Neural cell (in vitro differentiated cells): ENCODE measurements around the gene GNL3. TPM values are rescaled to one million over a fixed set of nuclear protein-coding genes. Genes with fewer than 3 reads are reported as not detected.

Experiments
- H2AFZ ChIP-seq: fragments of 200-600, 300-800 bp; sonication (generic), shearing (Covaris generic); 2 replicates; pipeline ENCODE4 v1.6.0; 2014; ENCODE audit warnings: low read depth, mild to moderate bottlenecking, antibody characterized with exemption, low read length, moderate library complexity
- H3F3A ChIP-seq: fragments of 200-600 bp; shearing (Covaris generic); 2 replicates; pipeline ENCODE4 v1.6.1; 2016; ENCODE audit warnings: mild to moderate bottlenecking, moderate library complexity, mixed read lengths, antibody characterized with exemption, low read length; ENCODE audit not compliant: insufficient read depth, poor library complexity, severe bottlenecking
- H3K27ac ChIP-seq: fragments of 200-600, 300-800 bp; sonication (generic), shearing (Covaris generic); 2 replicates; pipeline ENCODE4 v1.5.1; 2014; ENCODE audit warnings: mild to moderate bottlenecking, low read length, moderate library complexity
- H3K27me3 ChIP-seq: fragments of 300-800, 200-600 bp; sonication (generic), shearing (Covaris generic); 2 replicates; pipeline ENCODE4 v1.6.0; 2014; ENCODE audit warnings: mild to moderate bottlenecking, low read depth, low read length, moderate library complexity; ENCODE audit not compliant: insufficient read depth
- H3K36me3 ChIP-seq: fragments of 300-800, 200-600 bp; sonication (generic), shearing (Covaris generic); 2 replicates; pipeline ENCODE4 v1.5.1; 2014; ENCODE audit warnings: mild to moderate bottlenecking, antibody characterized with exemption, low read length, moderate library complexity; ENCODE audit not compliant: insufficient read depth
- H3K4me2 ChIP-seq: fragments of 300-800, 200-600 bp; sonication (generic), shearing (Covaris generic); 2 replicates; pipeline ENCODE4 v1.6.0; 2014; ENCODE audit warnings: mild to moderate bottlenecking, low read length
- H3K4me3 ChIP-seq: fragments of 300-800, 200-600 bp; sonication (generic), shearing (Covaris generic); 2 replicates; pipeline ENCODE4 v1.5.1; 2014; ENCODE audit warnings: mild to moderate bottlenecking, low read length, moderate library complexity
- H3K79me2 ChIP-seq: fragments of 200-600 bp; shearing (Covaris generic); replicated peaks from 2 replicates; pipeline ENCODE4 v1.6.0; 2014; ENCODE audit warnings: mild to moderate bottlenecking, low read length, moderate library complexity; ENCODE audit not compliant: insufficient read depth
- H3K9ac ChIP-seq: fragments of 300-800, 200-600 bp; sonication (generic), shearing (Covaris generic); 2 replicates; pipeline ENCODE4 v1.6.1; 2016; ENCODE audit warnings: mild to moderate bottlenecking, low read length, mixed read lengths
- H3K9me2 ChIP-seq: fragments of 200-600 bp; shearing (Covaris generic); 2 replicates; pipeline ENCODE4 v1.6.1; 2016; ENCODE audit warnings: mild to moderate bottlenecking, low read length, mixed read lengths; ENCODE audit not compliant: insufficient read depth
- H3K9me3 ChIP-seq: fragments of 200-600, 300-800 bp; sonication (generic), shearing (Covaris generic); 2 replicates; pipeline ENCODE4 v1.6.1; 2016; ENCODE audit warnings: mild to moderate bottlenecking, mixed run types, low read length, moderate library complexity, mixed read lengths
- H4K20me1 ChIP-seq: fragments of 200-600 bp; shearing (Covaris generic); 2 replicates; pipeline ENCODE4 v1.6.1; 2016; ENCODE audit warnings: mild to moderate bottlenecking, mixed run types; ENCODE audit not compliant: insufficient read depth
- EP300 ChIP-seq: fragments of 450-650 bp; conservative IDR thresholded peaks from 2 replicates; pipeline ENCODE4 v1.6.1; 2014; ENCODE audit warnings: antibody characterized with exemption, mild to moderate bottlenecking, moderate library complexity; ENCODE audit not compliant: poor library complexity, severe bottlenecking
- EZH2 ChIP-seq: fragments of 200-600, 300-800 bp; shearing (Covaris generic), sonication (generic); IDR thresholded peaks from 2 replicates; pipeline ENCODE4 v1.6.1; 2014; ENCODE audit warnings: antibody characterized with exemption, low read length, borderline replicate concordance, mild to moderate bottlenecking; ENCODE audit not compliant: insufficient read depth, poor library complexity, severe bottlenecking
- MXI1 ChIP-seq: fragments of 450-650 bp; conservative IDR thresholded peaks from 2 replicates; pipeline ENCODE4 v1.6.1; 2014; ENCODE audit warnings: antibody characterized with exemption, mild to moderate bottlenecking; ENCODE audit not compliant: poor library complexity, severe bottlenecking
- POLR2AphosphoS5 ChIP-seq: IDR thresholded peaks from 2 replicates; pipeline ENCODE4 v1.6.1; 2012
- RAD21 ChIP-seq: fragments of 450-650 bp; conservative IDR thresholded peaks from 2 replicates; pipeline ENCODE4 v1.6.1; 2014; ENCODE audit warnings: antibody characterized with exemption, mild to moderate bottlenecking, moderate library complexity
- REST ChIP-seq: IDR thresholded peaks from 2 replicates; pipeline ENCODE4 v1.6.1; 2012; ENCODE audit warnings: borderline replicate concordance
- SMC3 ChIP-seq: fragments of 450-650 bp; conservative IDR thresholded peaks from 2 replicates; pipeline ENCODE4 v1.6.1; 2014; ENCODE audit warnings: antibody characterized with exemption, mild to moderate bottlenecking, moderate library complexity; ENCODE audit not compliant: poor library complexity
- TAF1 ChIP-seq: IDR thresholded peaks from 2 replicates; pipeline ENCODE4 v1.6.1; 2012; ENCODE audit warnings: low read depth
- polyA plus RNA-seq: library from polyadenylated mRNA; depleted of rRNA; stranded (reverse); fragments of >200 nt; gene quantifications from 2 replicates; pipeline ENCODE4 v1.2.3, GENCODE V29; 2014
- TF ChIP-seq, protein P1 (sequence below): fragments of 450-650 bp; IDR thresholded peaks from 2 replicates; pipeline ENCODE4 v1.5.1; 2014; ENCODE audit warnings: antibody characterized with exemption, mild to moderate bottlenecking, moderate library complexity; ENCODE audit not compliant: poor library complexity, severe bottlenecking

GNL3 gene
- polyA plus RNA-seq, 1 donor from 2014 or later, result 133 TPM

DNA sequence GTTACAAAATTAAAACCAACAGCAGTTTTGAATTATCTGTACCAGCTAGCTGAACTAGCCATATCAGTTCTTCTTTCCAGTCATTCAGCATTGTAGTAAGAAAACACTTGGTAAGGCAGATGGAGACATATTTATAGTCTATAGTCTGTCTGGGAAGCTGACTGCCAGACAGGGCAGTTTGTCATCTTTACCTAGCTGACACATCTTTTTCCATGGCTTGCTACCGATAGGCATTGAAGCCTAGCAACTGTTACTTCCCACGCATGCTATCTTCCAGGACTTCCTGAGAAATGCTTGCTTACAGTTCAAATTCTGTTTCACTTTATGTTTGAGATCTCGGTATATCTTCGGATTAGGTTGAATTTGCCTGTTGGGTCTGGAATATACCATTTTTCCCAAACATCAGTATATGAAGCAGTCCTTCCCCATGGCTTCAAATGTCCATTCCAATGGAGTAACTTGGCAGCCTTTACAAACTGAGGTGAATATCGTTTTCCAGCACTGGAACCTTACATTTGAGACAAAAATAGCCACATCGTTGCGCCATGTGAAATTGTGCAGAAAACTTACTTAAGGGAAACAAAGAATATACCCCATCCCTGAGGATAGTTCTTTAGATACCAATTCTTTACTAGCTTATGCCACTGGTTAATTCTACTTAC, 8.8 kb downstream of the GNL3 start:
- Histone ChIP-seq H2AFZ (no peak overlapping the region), H3K4me2 (no peak overlapping the region), H3K9me2 (no peaks in the 10 kb centered on the region), H3F3A (no peaks in the 10 kb centered on the region), H3K4me3 (no peak overlapping the region), H3K9ac (no peak overlapping the region), H3K9me3 (no peaks in the 10 kb centered on the region), H3K27ac (no peak overlapping the region), H3K79me2 (peaks cover 2% of the 10 kb centered on the region), H4K20me1 (no peaks in the 10 kb centered on the region), H3K27me3 (no peaks in the 10 kb centered on the region), H3K36me3 (no peaks in the 10 kb centered on the region)
- no peak for TF ChIP-seq EZH2
- TF ChIP-seq TAF1, result no peak
- TF ChIP-seq EP300, result no peak
- no peak for TF ChIP-seq POLR2AphosphoS5
- TF ChIP-seq, protein P1, sequence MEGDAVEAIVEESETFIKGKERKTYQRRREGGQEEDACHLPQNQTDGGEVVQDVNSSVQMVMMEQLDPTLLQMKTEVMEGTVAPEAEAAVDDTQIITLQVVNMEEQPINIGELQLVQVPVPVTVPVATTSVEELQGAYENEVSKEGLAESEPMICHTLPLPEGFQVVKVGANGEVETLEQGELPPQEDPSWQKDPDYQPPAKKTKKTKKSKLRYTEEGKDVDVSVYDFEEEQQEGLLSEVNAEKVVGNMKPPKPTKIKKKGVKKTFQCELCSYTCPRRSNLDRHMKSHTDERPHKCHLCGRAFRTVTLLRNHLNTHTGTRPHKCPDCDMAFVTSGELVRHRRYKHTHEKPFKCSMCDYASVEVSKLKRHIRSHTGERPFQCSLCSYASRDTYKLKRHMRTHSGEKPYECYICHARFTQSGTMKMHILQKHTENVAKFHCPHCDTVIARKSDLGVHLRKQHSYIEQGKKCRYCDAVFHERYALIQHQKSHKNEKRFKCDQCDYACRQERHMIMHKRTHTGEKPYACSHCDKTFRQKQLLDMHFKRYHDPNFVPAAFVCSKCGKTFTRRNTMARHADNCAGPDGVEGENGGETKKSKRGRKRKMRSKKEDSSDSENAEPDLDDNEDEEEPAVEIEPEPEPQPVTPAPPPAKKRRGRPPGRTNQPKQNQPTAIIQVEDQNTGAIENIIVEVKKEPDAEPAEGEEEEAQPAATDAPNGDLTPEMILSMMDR, result no peak

DNA sequence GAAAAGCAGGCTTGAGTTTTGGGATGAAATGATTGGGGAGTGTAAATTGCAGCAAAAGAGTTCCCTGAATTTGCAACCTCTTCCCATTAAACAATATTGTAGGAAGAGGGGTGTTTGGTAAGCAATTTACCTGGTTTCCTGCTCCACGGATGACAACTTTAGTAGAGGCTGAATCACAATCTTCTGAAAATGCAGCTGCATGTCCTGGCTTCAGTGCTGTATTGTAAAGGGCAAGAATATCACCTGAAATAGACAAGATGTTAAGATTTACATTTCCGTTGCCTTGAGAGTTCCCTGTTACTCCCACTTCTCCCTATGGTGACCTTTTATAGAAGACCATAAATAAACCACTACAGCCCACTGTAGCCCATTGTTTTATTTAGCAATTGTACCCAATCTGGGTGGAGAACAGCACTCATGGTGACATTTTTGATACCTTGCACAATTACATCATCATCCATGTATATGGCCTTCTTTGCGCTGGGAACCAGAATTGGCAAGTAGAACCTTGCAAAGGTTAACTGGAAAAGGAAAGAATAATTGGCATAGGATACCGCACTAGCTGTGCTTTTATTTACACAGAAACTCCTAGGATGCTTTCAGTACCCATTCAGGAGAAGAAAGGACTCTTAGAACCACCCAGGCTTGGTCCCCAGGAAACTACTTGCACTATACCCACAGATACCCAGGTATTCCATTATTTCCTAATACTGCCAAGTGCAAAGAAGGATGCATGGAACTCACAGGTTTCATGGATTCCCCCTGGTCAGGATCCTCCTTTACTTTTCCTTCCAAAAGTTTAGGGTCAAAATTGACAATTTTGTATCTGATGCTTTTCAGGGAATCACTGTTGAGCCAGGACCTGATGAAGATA, 10.2 kb downstream of the GNL3 start:
- no peak overlapping the region for H3K27ac ChIP-seq
- H3K4me2 ChIP-seq, result no peak overlapping the region
- no peaks in the 10 kb centered on the region for H3K36me3 ChIP-seq

More for the DNA sequence above, 10.2 kb downstream of the GNL3 start:
- Histone ChIP-seq H3K9me2 (no peaks in the 10 kb centered on the region), H3K9ac (no peak overlapping the region), H3F3A (no peaks in the 10 kb centered on the region), H3K27me3 (no peaks in the 10 kb centered on the region), H3K4me3 (no peak overlapping the region), H3K9me3 (no peaks in the 10 kb centered on the region), H2AFZ (no peak overlapping the region), H4K20me1 (no peaks in the 10 kb centered on the region), H3K79me2 (peaks cover 6% of the 10 kb centered on the region)
- TF ChIP-seq SMC3, result no peak
- TF ChIP-seq POLR2AphosphoS5, result no peak
- no peak for TF ChIP-seq REST
- no peak for TF ChIP-seq MXI1
- TF ChIP-seq EZH2, result no peak
- TF ChIP-seq TAF1, result no peak
- TF ChIP-seq EP300, result no peak
- TF ChIP-seq, protein P1, result no peak
- no peak for TF ChIP-seq RAD21
